ENCODE data around the gene LAIR2. TPM values are rescaled to one million over a fixed set of nuclear protein-coding genes. Genes with fewer than 3 reads are reported as not detected.

The LAIR2 gene
- total and polyA plus RNA-seq, 2 of the 13 experiments (the other 11 are each of a cell fraction or from before 2014, with no cell fraction given): 1.3 to 1.9 TPM

- TF ChIP-seq POGZ (CRISPR knock-in tag; IDR thresholded peaks at IDR 0.05): 0 out of 2 replicates have a peak, but pooled peaks have one; percentile 9
- TF ChIP-seq FOXC1 (CRISPR knock-in tag; IDR thresholded peaks at IDR 0.05; ENCODE audit: borderline replicate concordance): no peak
- TF ChIP-seq ZSCAN29 (CRISPR knock-in tag; conservative IDR thresholded peaks at IDR 0.05): no peak
- no peak; the same call in 1 of the 2 replicates for TF ChIP-seq NAIF1 (CRISPR knock-in tag; IDR thresholded peaks at IDR 0.05; ENCODE audit: borderline replicate concordance)
- TF ChIP-seq PHF5A (CRISPR knock-in tag; IDR thresholded peaks at IDR 0.05; ENCODE audit: low read depth, unreplicated experiment): no peak
- TF ChIP-seq ZBTB3 (CRISPR knock-in tag; IDR thresholded peaks at IDR 0.05; ENCODE audit: borderline replicate concordance, low read depth): no peak
- no peak for TF ChIP-seq KDM5A (IDR thresholded peaks at IDR 0.05; ENCODE audit: borderline replicate concordance, low read length)
- TF ChIP-seq ZNF75D (CRISPR knock-in tag; IDR thresholded peaks at IDR 0.05; ENCODE audit: borderline replicate concordance): no peak
- peak; percentile 85 for TF ChIP-seq ZFP91 (CRISPR knock-in tag; IDR thresholded peaks at IDR 0.05; ENCODE audit: borderline replicate concordance)
- peak; percentile 54; the same call in 1 of the 2 replicates for TF ChIP-seq SP2 (CRISPR knock-in tag; IDR thresholded peaks at IDR 0.05)
- no peak for TF ChIP-seq ZBTB1 (CRISPR knock-in tag; IDR thresholded peaks at IDR 0.05; ENCODE audit: borderline replicate concordance)
- TF ChIP-seq ZNF383 (CRISPR knock-in tag; IDR thresholded peaks at IDR 0.05; ENCODE audit: borderline replicate concordance): no peak
- TF ChIP-seq MED8 (CRISPR knock-in tag; IDR thresholded peaks at IDR 0.05; ENCODE audit: insufficient replicate concordance): peak; percentile 84
- peak; percentile 59; the same call in 1 of the 2 replicates for TF ChIP-seq ZNF296 (CRISPR knock-in tag; conservative IDR thresholded peaks at IDR 0.05)
- TF ChIP-seq ZKSCAN1 (IDR thresholded peaks at IDR 0.05; ENCODE audit: low read length): no peak
- TF ChIP-seq ZNF431 (CRISPR knock-in tag; IDR thresholded peaks at IDR 0.05; ENCODE audit: borderline replicate concordance, low read depth): peak; percentile 78; the same call in 1 of the 2 replicates
- no peak for TF ChIP-seq RELA (CRISPR knock-in tag; IDR thresholded peaks at IDR 0.05)
- TF ChIP-seq NR2F6 (IDR thresholded peaks at IDR 0.05): no peak
- TF ChIP-seq NR2F6 (CRISPR knock-in tag; IDR thresholded peaks at IDR 0.05): no peak
- no peak for TF ChIP-seq HMG20A (CRISPR knock-in tag; IDR thresholded peaks at IDR 0.05; ENCODE audit: borderline replicate concordance)
- TF ChIP-seq MAFK (conservative IDR thresholded peaks at IDR 0.05 in 1 of 2, IDR thresholded peaks at IDR 0.05 in 1 of 2; ENCODE audit: low read length in 2 of 2): no peak
- peak; percentile 41; the same call in 1 of the 2 replicates for TF ChIP-seq ZNF30 (CRISPR knock-in tag; IDR thresholded peaks at IDR 0.05)
- no peak for TF ChIP-seq KDM6A (CRISPR knock-in tag; IDR thresholded peaks at IDR 0.05; ENCODE audit: low read depth)
- no peak; the same call in 1 of the 2 replicates for TF ChIP-seq MEF2D (CRISPR knock-in tag; IDR thresholded peaks at IDR 0.05)
- TF ChIP-seq HNRNPLL (IDR thresholded peaks at IDR 0.05; ENCODE audit: low read depth, low read length, poor library complexity, severe bottlenecking): no peak
- peak; percentile 40; the same call in 1 of the 2 replicates for TF ChIP-seq ZNF563 (CRISPR knock-in tag; IDR thresholded peaks at IDR 0.05)
- TF ChIP-seq EHMT2 (IDR thresholded peaks at IDR 0.05; ENCODE audit: borderline replicate concordance, low read depth, low read length): no peak
- no peak for TF ChIP-seq KAT8 (CRISPR knock-in tag; IDR thresholded peaks at IDR 0.05)
- TF ChIP-seq TBX3 (IDR thresholded peaks at IDR 0.05; ENCODE audit: borderline replicate concordance): no peak
- no peak for TF ChIP-seq U2AF2 (IDR thresholded peaks at IDR 0.05; ENCODE audit: low read depth, low read length)
Measured at GRCh38 chr19:54462655-54463530, 39.7 kb upstream of the LAIR2 start (continued).
